GM15510 (cell line): Measurements from ENCODE around the gene SLC20A1.
A peak's percentile ranks its signal among the peaks of the same experiment; 100 is the strongest.

Experiments
- POLR2A ChIP-seq: IDR thresholded peaks from 3 replicates; pipeline ENCODE4 v1.6.1; 2011; ENCODE audit warnings: borderline replicate concordance; ENCODE audit not compliant: insufficient read length; ENCODE audit errors: extremely low read depth

SLC20A1 gene

GRCh38 chr2:112645310-112646101 is at the start of gene SLC20A1:
TSS of gene SLC20A1 (plus strand) at chr2:112645939. CDS start at chr2:112646829, 890 bp downstream.
- TF ChIP-seq POLR2A: peak; percentile 96

- no peak for TF ChIP-seq POLR2A
Observed at GRCh38 chr2:112597537-112598322, 48.0 kb upstream of the SLC20A1 start.

GRCh38 chr2:112600634-112601033 is 45.1 kb upstream of the SLC20A1 start:
- TF ChIP-seq POLR2A: no peak

- TF ChIP-seq POLR2A: no peak
Observed at GRCh38 chr2:112601754-112602153, 44.0 kb upstream of the SLC20A1 start.

- TF ChIP-seq POLR2A: no peak
Observed at GRCh38 chr2:112602917-112603316, 42.8 kb upstream of the SLC20A1 start.

- no peak for TF ChIP-seq POLR2A
Observed at GRCh38 chr2:112603731-112604130, 42.0 kb upstream of the SLC20A1 start.

GRCh38 chr2:112604952-112605351 is 40.8 kb upstream of the SLC20A1 start:
- no peak for TF ChIP-seq POLR2A

- no peak for TF ChIP-seq POLR2A
Observed at GRCh38 chr2:112605926-112606325, 39.8 kb upstream of the SLC20A1 start.

GRCh38 chr2:112606547-112606946 is 39.2 kb upstream of the SLC20A1 start:
- TF ChIP-seq POLR2A: no peak

- TF ChIP-seq POLR2A: no peak
Observed at GRCh38 chr2:112607680-112608438, 37.9 kb upstream of the SLC20A1 start.

- TF ChIP-seq POLR2A: no peak
Observed at GRCh38 chr2:112614201-112614840, 31.4 kb upstream of the SLC20A1 start.

GRCh38 chr2:112615051-112615450 is 30.7 kb upstream of the SLC20A1 start:
- no peak for TF ChIP-seq POLR2A

GRCh38 chr2:112618383-112618782 is 27.4 kb upstream of the SLC20A1 start:
- TF ChIP-seq POLR2A: no peak

- TF ChIP-seq POLR2A: no peak
Observed at GRCh38 chr2:112621790-112622527, 23.8 kb upstream of the SLC20A1 start.
